GM13977 (cell line): ENCODE results near the gene PLEKHN1.

Experiments
- DNase-seq: peaks from one replicate; pipeline ENCODE4 v3.0.0; 2012; ENCODE audit warnings: low spot score
- in situ Hi-C: fragments of 300-500 bp; cut with MboI; formaldehyde crosslinking; loops from one replicate; pipeline ENCODE4 v1.12.0; 2022; ENCODE audit warnings: low sequenced_read_pairs, low pct_unique_long_range_greater_than_20kb, mixed read lengths, inconsistent platforms; ENCODE audit not compliant: unreplicated experiment
- TF ChIP-seq, protein P1 (sequence below): IDR thresholded peaks from 2 replicates; pipeline ENCODE4 v1.5.1; 2012; ENCODE audit warnings: mild to moderate bottlenecking, control low read depth; ENCODE audit not compliant: insufficient read depth; ENCODE audit errors: extremely low read depth, missing control alignments

PLEKHN1 gene

DNA sequence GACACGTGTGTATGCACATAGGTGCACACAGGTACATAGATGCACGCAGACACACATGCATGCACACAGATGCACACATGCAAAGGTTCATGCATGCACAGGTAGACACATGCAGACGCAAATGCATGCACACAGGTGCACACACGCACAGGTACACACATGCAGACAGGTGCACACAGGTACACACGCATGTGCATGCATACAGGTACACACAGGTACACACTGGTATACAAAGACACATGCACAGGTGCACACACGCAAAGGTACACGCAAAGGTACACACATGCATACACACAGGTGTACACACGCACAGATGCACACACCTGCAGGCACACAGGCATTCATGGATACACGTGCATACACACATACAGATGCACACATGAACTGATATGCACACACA, 16.0 kb upstream of the PLEKHN1 start:
- no peak for DNase-seq
- TF ChIP-seq, protein P1, sequence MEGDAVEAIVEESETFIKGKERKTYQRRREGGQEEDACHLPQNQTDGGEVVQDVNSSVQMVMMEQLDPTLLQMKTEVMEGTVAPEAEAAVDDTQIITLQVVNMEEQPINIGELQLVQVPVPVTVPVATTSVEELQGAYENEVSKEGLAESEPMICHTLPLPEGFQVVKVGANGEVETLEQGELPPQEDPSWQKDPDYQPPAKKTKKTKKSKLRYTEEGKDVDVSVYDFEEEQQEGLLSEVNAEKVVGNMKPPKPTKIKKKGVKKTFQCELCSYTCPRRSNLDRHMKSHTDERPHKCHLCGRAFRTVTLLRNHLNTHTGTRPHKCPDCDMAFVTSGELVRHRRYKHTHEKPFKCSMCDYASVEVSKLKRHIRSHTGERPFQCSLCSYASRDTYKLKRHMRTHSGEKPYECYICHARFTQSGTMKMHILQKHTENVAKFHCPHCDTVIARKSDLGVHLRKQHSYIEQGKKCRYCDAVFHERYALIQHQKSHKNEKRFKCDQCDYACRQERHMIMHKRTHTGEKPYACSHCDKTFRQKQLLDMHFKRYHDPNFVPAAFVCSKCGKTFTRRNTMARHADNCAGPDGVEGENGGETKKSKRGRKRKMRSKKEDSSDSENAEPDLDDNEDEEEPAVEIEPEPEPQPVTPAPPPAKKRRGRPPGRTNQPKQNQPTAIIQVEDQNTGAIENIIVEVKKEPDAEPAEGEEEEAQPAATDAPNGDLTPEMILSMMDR = no peak
- in situ Hi-C loops = no loop called here

DNA sequence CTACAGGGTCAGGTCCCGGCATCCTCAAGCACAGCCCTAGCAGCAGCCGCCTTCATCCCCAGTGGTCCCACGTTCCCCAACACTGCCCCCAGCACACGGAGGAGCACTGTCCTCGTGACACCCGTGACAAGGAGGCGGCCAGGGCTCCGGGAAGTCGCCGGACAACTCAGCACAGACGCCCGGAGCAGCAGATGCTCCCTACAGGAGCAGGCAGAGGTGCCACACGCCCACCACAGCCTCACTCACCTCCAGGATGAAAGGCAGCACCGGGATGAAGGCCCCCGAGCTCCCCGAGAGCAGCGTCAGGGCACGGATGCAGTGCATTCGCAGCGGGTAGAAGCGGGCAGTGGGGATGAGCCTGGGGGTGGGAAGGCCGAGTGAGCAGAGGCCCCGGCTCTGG, 15.4 kb upstream of the PLEKHN1 start:
- TF ChIP-seq, protein P1 = no peak
- in situ Hi-C loops = no loop called here
- no peak for DNase-seq

GRCh38 chr1:951364-951763, 14.9 kb upstream of the PLEKHN1 start:
- in situ Hi-C loops = no loop called here
- TF ChIP-seq, protein P1 = peak; percentile 6
- no peak for DNase-seq

DNA sequence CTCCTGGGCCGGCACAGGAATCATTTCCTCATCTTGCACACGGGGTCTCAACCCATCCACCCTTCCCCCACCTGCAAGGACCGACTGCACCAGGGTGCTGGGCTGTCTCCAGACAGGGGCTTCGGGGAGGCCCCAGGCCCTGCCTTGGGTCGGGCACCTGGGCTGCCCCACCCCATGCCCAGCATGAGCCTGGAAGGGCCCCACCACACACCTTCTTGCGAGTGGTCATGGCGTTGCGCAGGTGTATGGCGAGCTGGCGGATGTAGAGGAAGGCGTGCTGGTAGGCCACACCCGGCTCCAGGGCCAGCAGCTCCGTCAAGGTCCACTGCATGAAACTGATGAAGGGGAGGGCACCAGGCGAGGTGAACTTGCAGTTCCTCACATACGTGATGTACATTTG, 14.1 kb upstream of the PLEKHN1 start:
- DNase-seq = no peak
- in situ Hi-C loops = no loop called here
- TF ChIP-seq, protein P1 = no peak

DNA sequence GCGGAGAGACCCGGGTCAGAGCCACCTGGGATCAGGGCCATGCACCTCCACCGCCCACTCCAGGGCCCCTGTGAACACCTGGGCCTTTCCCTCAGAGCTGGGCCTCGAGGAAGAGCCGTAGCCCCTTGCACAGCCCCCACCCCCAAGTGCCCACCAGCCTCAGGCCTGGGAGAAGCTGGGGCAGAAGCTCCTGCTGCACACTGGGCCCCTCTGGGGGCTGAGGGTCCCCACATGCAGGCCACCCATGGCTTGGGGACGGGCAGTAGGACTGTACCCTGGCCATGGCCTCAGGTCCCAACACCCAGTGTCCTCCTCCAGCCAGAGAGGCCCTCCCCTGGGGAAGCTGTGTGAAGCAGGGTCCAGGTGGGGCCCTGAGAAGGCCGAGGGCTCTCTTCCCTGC, 13.7 kb upstream of the PLEKHN1 start:
- no peak for DNase-seq
- in situ Hi-C loops = no loop called here

DNA sequence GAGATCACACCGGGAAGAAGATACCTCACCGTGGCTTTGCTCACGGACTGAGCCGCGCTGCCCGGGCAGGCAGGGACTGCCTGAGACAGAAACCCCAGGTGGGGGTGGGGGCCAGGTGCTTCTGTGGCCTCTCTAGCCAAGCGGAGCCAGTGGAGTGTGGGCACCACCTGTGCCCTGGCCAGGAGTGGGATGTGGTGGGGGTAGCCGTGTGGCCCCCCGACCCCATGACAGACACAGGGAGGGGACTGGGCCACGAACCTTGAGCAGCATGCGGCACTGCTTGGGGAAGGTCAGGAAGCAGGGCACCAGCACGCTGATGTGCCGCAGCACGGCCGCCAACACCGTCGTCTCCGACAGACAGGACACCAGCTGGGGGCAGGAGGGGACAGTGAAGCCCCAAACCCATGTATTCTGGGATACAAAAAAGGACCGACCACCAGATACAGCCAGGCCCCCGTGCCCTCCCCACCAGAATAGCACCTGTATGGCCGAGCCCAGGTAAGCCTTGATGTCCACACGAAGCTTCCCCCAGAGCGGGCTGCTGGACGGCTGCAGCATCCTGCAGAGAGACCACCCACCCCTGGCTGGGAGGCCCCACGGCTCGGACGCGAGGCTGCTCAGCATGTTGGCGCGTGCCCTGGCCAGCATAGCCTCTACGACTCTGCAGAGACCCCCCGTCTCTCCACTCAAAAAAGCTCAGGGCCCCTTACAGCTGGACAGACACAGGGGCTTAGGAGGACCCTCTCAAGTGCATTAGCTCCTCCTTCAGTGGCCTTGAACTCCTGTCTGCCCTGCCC, 12.6 kb upstream of the PLEKHN1 start:
- in situ Hi-C loops = no loop called here
- DNase-seq = no peak
- TF ChIP-seq, protein P1 = no peak

More for the DNA sequence above, 13.7 kb upstream of the PLEKHN1 start:
- TF ChIP-seq, protein P1 = no peak
